HepG2 (cell line): ENCODE measurements around the gene SLC4A9. TPM values are rescaled to one million over a fixed set of nuclear protein-coding genes. Genes with fewer than 3 reads are reported as not detected.

Source experiments
- ATAC-seq: fragments of 200-7000 bp; cut with Tn5 transposase; 3 replicates; pipeline ENCODE4 v1.9.1; 2020; ENCODE audit warnings: mild to moderate bottlenecking, moderate library complexity
- BruUV-seq: library from RNA; stranded (reverse); fragments of 400-500 nt; replicated peaks from 2 replicates; lab custom pipeline; 2021; lab: Mats Ljungman, UMichigan
- CTCF ChIA-PET: fragments of 300-600 bp; formaldehyde crosslinking; extraction: SDS; loops from one replicate; lab custom pipeline; 2021; ENCODE audit warnings: low total read pairs, inconsistent platforms, low intra/inter-chr PET ratio; lab: Yijun Ruan, JAX
- POLR2A ChIA-PET: fragments of 350-600 bp; sonication (Branson Sonifier 250); formaldehyde crosslinking; loops from one replicate; lab custom pipeline; 2020; ENCODE audit warnings: antibody characterized with exemption, inconsistent platforms; lab: Yijun Ruan, JAX
- DNase-seq: peaks from one replicate; pipeline ENCODE4 v3.0.0-alpha.2; 2015; ENCODE audit warnings: low spot score
- FAIRE-seq: peaks from 3 replicates; lab custom pipeline; 2011; peaks lifted over from hg19 to GRCh38; lab: Jason Lieb, UNC
- H2AFZ ChIP-seq: one replicate; pipeline ENCODE4 v1.6.1; 2011; ENCODE audit warnings: low read length, inconsistent platforms
- H3K27ac ChIP-seq: fragments of 300-600 bp; 3 replicates; pipeline ENCODE4 v1.8.0; 2011; ENCODE audit warnings: mixed run types, mild to moderate bottlenecking, mixed read lengths, low read length, inconsistent platforms; ENCODE audit not compliant: insufficient read depth; ENCODE audit errors: extremely low read length
- H3K27me3 ChIP-seq, 2 experiments: fragments of 200-600 bp in 1 of 2; 2 replicates in 1 of 2; 3 replicates in 1 of 2; pipeline versions ENCODE4 v1.6.0 to v1.8.0; 2011; ENCODE audit warnings: low read length in 2 of 2, mild to moderate bottlenecking in 2 of 2, moderate library complexity in 2 of 2, inconsistent platforms in 1 of 2; ENCODE audit not compliant: insufficient read depth in 2 of 2, control insufficient read depth in 1 of 2
- H3K36me3 ChIP-seq, 2 experiments: fragments of 200-600 bp in 1 of 2; replicated peaks in 1 of 2; 2 replicates in 1 of 2; 3 replicates in 1 of 2; pipeline versions ENCODE4 v1.5.1 to v1.8.0; 2011; ENCODE audit warnings: low read length in 2 of 2, inconsistent platforms in 1 of 2; ENCODE audit not compliant: insufficient read depth in 2 of 2, control insufficient read depth in 1 of 2
- H3K4me1 ChIP-seq: 2 replicates; pipeline ENCODE4 v1.5.1; 2012; ENCODE audit warnings: low read length, inconsistent platforms; ENCODE audit not compliant: insufficient read depth
- H3K4me2 ChIP-seq: 2 replicates; pipeline ENCODE4 v1.6.0; 2011; ENCODE audit warnings: low read depth, low read length, inconsistent platforms
- H3K4me3 ChIP-seq, 3 experiments: fragments of 200-600 bp in 1 of 3; sonication (generic), shearing (Covaris generic) in 1 of 3; replicated peaks in 1 of 3; 2 replicates each; pipeline ENCODE4 v1.5.1; 2011 to 2016; ENCODE audit warnings: low read length in 3 of 3, inconsistent platforms in 2 of 3, low read depth in 2 of 3, mild to moderate bottlenecking in 2 of 3, control low read depth in 1 of 3, mixed read lengths in 1 of 3; ENCODE audit not compliant: insufficient read depth in 1 of 3
- H3K79me2 ChIP-seq: one replicate; pipeline ENCODE4 v1.6.1; 2011; ENCODE audit warnings: low read length, inconsistent platforms; ENCODE audit not compliant: insufficient read depth
- H3K9ac ChIP-seq: 2 replicates; pipeline ENCODE4 v1.6.0; 2011; ENCODE audit warnings: mild to moderate bottlenecking, low read depth, low read length, inconsistent platforms; ENCODE audit not compliant: insufficient read depth
- H3K9me3 ChIP-seq: 2 replicates; pipeline ENCODE4 v1.5.1; 2012; ENCODE audit warnings: mild to moderate bottlenecking, low read length
- H4K20me1 ChIP-seq: 2 replicates; pipeline ENCODE4 v1.6.0; 2011; ENCODE audit warnings: inconsistent platforms, mild to moderate bottlenecking, low read length, moderate library complexity; ENCODE audit not compliant: insufficient read depth
- FIP1L1 ChIP-seq: fragments of 200-400 bp; formaldehyde crosslinking; IDR thresholded peaks from 2 replicates; pipeline ENCODE4 v1.6.1; 2018; ENCODE audit warnings: low read depth, mild to moderate bottlenecking, low read length, moderate library complexity, borderline replicate concordance; ENCODE audit not compliant: insufficient read depth
- SP2 ChIP-seq: sonication (generic); formaldehyde crosslinking; IDR thresholded peaks from 2 replicates; pipeline ENCODE4 v1.5.1; 2020; ENCODE audit warnings: mild to moderate bottlenecking, missing genetic modification reagents
- ZFP36L1 ChIP-seq: sonication (generic); formaldehyde crosslinking; IDR thresholded peaks from 2 replicates; pipeline ENCODE4 v1.8.0; 2022; ENCODE audit warnings: mild to moderate bottlenecking, missing genetic modification reagents, moderate library complexity
- ZNF274 ChIP-seq: sonication (generic); formaldehyde crosslinking; IDR thresholded peaks from 2 replicates; pipeline ENCODE4 v1.5.1; 2020; ENCODE audit warnings: mild to moderate bottlenecking, missing genetic modification reagents
- ZNF672 ChIP-seq: sonication (generic); formaldehyde crosslinking; IDR thresholded peaks from 2 replicates; pipeline ENCODE4 v1.8.1; 2022; ENCODE audit warnings: missing genetic modification reagents
- WGBS: methylation state at CpG from one replicate; pipeline ENCODE4 v1.1.6; 2017; ENCODE audit warnings: low lambda C conversion rate; 5-methylcytosine and 5-hydroxymethylcytosine counted together
- in situ Hi-C: cut with HindIII; loops from 2 replicates; pipeline ENCODE4 v1.10.0; 2017; ENCODE audit warnings: low pct_unique_long_range_greater_than_20kb; ENCODE audit not compliant: extremely low pct_ligation_motif_present
- intact Hi-C: fragments of 100-400 bp; cut with micrococcal nuclease; formaldehyde crosslinking; loops from one replicate; pipeline ENCODE4 v1.10.0; 2022; ENCODE audit not compliant: unreplicated experiment
- polyA plus RNA-seq, 8 experiments: library from polyadenylated mRNA; depleted of rRNA in 3 of 8; stranded (reverse) in 7 of 8; unstranded in 1 of 8; fragments of >200 nt; fragmentation: Illumina TruSeq in 4 of 8; extraction: Trizol in 4 of 8; gene quantifications; 2 replicates each; pipeline versions ENCODE4 v1.2.1 to v1.2.3, GENCODE V29; 2011 to 2016; ENCODE audit warnings: low read depth in 4 of 8, missing spikeins in 1 of 8, mixed read lengths in 1 of 8; ENCODE audit not compliant: insufficient read depth in 1 of 8
- total RNA-seq, 5 experiments: library from RNA; depleted of rRNA; stranded (reverse); fragments of >200 nt; fragmentation: Illumina TruSeq; extraction: Trizol; gene quantifications; 2 replicates each; pipeline ENCODE4 v1.2.3, GENCODE V29; 2016; ENCODE audit warnings: low read depth in 1 of 5
- TF ChIP-seq, protein P1 (sequence below): sonication (generic); formaldehyde crosslinking; IDR thresholded peaks from 2 replicates; pipeline ENCODE4 v1.8.0; 2022; ENCODE audit warnings: low read depth, missing genetic modification reagents
- TF ChIP-seq, protein P2 (sequence below): sonication (generic); formaldehyde crosslinking; IDR thresholded peaks from 2 replicates; pipeline ENCODE4 v1.8.1; 2022; ENCODE audit warnings: mild to moderate bottlenecking, missing genetic modification reagents
- TF ChIP-seq, protein P3 (sequence below): IDR thresholded peaks from 2 replicates; pipeline ENCODE4 v1.6.1; 2012; ENCODE audit warnings: low read depth, low read length, improper control_type of control experiment
- TF ChIP-seq, protein P4 (sequence below): sonication (generic); formaldehyde crosslinking; IDR thresholded peaks from 2 replicates; pipeline ENCODE4 v1.4.0; 2020; ENCODE audit warnings: low read depth, mild to moderate bottlenecking, missing genetic modification reagents

SLC4A9 gene
- total and polyA plus RNA-seq, 2 of the 13 experiments (the other 11 are each of a cell fraction or from before 2014, with no cell fraction given) = not detected

DNA sequence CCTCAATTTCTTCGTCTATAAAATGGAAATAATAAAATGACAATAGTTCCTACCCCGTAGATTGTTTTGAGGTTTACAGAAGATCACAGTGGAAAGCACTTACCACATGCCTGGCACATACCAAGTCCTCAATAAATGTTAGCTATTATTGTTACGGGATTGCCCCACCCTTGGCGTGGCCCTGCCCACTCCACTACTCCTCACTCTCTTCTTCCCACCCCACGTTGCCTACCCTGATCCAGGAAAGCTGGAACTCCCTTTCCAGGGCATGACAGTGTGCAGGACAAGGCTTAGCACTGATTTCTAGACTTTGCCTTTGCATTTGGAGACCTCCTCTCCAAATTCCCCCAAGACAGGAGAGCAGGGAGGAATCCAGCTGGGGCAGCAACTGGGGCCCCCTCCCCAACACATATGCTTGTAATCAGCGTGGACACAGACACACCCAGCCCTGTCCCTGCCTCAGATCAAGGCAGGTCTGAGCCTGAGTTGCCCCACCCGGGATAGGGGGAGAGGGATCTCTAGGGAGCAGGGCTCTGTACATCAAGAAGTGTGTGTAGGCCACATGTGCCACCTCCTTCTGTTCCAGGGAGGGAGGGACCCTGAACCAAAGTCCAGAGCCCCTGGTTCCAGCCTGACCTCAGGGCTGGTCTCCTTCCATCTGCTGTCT, 6.7 kb downstream of the SLC4A9 start:
- H3K4me3 ChIP-seq = no peak overlapping the region
- no peak overlapping the region for H3K9ac ChIP-seq
- BruUV-seq = no TSS peak
- in situ Hi-C loops = loop anchor here (10.0 kb wide), 1 partner anchor 368 kb away; no protein-coding TSS in a partner anchor
- ATAC-seq (no peak), FAIRE-seq (no peak)
- no peaks in the 10 kb centered on the region for H3K36me3 ChIP-seq
- H3K27me3 ChIP-seq = peaks cover 0 to 8% of the 10 kb centered on the region in 2 experiments; a peak in 1 of 5 replicates
- no peak overlapping the region for H2AFZ ChIP-seq
- TF ChIP-seq, protein P1, sequence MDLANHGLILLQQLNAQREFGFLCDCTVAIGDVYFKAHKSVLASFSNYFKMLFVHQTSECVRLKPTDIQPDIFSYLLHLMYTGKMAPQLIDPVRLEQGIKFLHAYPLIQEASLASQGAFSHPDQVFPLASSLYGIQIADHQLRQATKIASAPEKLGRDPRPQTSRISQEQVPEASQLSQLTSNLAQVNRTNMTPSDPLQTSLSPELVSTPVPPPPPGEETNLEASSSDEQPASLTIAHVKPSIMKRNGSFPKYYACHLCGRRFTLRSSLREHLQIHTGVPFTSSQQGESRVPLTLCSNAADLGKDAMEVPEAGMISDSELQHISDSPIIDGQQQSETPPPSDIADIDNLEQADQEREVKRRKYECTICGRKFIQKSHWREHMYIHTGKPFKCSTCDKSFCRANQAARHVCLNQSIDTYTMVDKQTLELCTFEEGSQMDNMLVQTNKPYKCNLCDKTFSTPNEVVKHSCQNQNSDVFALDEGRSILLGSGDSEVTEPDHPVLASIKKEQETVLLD = no peak
- TF ChIP-seq ZFP36L1 (CRISPR knock-in tag) (no peak), SP2 (CRISPR knock-in tag) (no peak), ZNF274 (CRISPR knock-in tag) (no peak), ZNF672 (CRISPR knock-in tag) (no peak), FIP1L1 (no peak)
- TF ChIP-seq, protein P2, sequence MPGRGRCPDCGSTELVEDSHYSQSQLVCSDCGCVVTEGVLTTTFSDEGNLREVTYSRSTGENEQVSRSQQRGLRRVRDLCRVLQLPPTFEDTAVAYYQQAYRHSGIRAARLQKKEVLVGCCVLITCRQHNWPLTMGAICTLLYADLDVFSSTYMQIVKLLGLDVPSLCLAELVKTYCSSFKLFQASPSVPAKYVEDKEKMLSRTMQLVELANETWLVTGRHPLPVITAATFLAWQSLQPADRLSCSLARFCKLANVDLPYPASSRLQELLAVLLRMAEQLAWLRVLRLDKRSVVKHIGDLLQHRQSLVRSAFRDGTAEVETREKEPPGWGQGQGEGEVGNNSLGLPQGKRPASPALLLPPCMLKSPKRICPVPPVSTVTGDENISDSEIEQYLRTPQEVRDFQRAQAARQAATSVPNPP (CRISPR knock-in tag) = no peak
- TF ChIP-seq, protein P3, sequence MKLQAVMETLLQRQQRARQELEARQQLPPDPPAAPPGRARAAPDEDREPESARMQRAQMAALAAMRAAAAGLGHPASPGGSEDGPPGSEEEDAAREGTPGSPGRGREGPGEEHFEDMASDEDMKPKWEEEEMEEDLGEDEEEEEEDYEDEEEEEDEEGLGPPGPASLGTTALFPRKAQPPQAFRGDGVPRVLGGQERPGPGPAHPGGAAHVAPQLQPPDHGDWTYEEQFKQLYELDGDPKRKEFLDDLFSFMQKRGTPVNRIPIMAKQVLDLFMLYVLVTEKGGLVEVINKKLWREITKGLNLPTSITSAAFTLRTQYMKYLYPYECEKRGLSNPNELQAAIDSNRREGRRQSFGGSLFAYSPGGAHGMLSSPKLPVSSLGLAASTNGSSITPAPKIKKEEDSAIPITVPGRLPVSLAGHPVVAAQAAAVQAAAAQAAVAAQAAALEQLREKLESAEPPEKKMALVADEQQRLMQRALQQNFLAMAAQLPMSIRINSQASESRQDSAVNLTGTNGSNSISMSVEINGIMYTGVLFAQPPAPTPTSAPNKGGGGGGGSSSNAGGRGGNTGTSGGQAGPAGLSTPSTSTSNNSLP = no peak
- TF ChIP-seq, protein P4, sequence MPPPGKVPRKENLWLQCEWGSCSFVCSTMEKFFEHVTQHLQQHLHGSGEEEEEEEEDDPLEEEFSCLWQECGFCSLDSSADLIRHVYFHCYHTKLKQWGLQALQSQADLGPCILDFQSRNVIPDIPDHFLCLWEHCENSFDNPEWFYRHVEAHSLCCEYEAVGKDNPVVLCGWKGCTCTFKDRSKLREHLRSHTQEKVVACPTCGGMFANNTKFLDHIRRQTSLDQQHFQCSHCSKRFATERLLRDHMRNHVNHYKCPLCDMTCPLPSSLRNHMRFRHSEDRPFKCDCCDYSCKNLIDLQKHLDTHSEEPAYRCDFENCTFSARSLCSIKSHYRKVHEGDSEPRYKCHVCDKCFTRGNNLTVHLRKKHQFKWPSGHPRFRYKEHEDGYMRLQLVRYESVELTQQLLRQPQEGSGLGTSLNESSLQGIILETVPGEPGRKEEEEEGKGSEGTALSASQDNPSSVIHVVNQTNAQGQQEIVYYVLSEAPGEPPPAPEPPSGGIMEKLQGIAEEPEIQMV = no peak
- TF ChIP-seq, all 625 proteins: peak for 0
- Histone ChIP-seq H3K9me3 (no peaks in the 10 kb centered on the region), H3K4me1 (peaks cover 20% of the 10 kb centered on the region), H3K79me2 (no peaks in the 10 kb centered on the region), H3K27ac (no peak overlapping the region), H4K20me1 (no peaks in the 10 kb centered on the region), H3K4me2 (no peak overlapping the region)
- ChIA-PET POLR2A (no interaction called here), CTCF (no interaction called here)
- intact Hi-C loops = no loop called here
- DNase-seq = no peak
- WGBS = 18% methylated on average over 7 of the region's 7 CpGs
